NCI-H2081 treated with DMSO at 0.1 percent for 48 hours (cell line): ENCODE data around the gene STX5.
"Not testable (repeated sequence)": the region's sequence is repeated elsewhere in the genome, so short reads cannot be mapped to it uniquely, and the experiment has no call there.

Experiments used
- DNase-seq: peaks from one replicate; lab custom pipeline; 2025; lab: John Stamatoyannopoulos, UW

STX5 gene

GRCh38 chr11:62786318-62787004 is 45.4 kb downstream of the STX5 start:
- DNase-seq, result peak; percentile 16

DNA sequence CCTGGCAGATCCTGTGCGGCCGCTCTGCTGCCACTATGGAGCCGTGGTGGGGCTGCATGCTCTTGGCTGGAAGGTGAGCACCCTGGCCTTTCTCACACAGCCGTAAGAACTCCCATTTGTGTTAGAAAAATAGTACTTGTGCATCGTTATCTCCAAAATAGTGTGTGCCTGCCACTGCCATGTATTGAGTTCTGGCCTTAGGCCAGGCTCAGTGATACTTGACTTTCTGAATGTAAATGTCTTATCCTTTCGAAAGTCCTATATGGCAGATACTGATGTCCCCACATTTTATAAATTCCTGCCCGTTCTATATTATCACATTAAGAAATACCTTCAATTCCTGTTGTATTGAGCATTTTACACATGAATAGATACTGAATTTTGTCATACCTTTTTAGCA is 49.1 kb downstream of the STX5 start:
- DNase-seq, result no peak

- no peak for DNase-seq
Measured at GRCh38 chr11:62778441-62778840, 53.4 kb downstream of the STX5 start.

GRCh38 chr11:62777389-62777788 is 54.5 kb downstream of the STX5 start:
- no peak for DNase-seq

DNA sequence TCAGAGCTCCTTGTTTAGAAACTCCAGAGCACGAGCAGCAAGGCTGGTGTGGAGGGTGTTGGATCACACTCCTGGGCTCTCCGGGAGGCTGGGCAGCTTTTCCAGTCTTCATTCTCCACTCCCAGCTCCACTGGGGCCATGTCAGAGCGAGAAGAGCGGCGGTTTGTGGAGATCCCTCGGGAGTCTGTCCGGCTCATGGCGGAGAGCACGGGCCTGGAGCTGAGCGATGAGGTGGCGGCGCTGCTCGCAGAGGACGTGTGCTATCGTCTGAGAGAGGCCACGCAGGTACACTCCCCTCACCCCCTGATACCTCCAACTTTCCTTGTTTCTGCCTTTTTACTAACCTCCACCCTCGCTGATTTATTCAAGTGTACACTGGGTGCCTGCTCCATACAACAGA is 56.2 kb downstream of the STX5 start:
- no peak for DNase-seq

- DNase-seq, result no peak
Measured at GRCh38 chr11:62774407-62774806, 57.4 kb downstream of the STX5 start.

- peak; percentile 87 for DNase-seq
Measured at GRCh38 chr11:62771144-62772021, 60.5 kb downstream of the STX5 start, which contains the start of gene TAF6L. Gene TAF6L (plus strand): TSS chr11:62771396. CDS start chr11:62775784, 4,388 bp downstream.

DNA sequence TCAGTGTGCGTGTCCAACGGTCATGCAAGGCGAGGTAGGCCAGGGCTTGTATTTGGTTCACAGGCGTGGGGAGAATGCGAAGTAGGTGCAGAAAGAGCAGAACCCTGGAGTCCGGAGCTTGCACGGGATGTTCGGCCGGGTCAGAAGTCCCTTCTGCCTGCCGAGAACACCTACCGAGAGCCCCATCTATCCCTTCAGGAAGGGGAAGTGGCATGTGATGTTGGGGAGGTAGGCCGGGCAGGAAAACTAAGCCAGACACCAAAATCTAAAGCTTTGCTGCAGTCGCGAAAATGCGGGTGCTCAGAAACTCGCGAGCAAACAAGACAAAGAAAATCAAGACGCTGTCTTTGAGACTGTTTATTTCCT is 61.1 kb downstream of the STX5 start:
- DNase-seq, result no peak

DNA sequence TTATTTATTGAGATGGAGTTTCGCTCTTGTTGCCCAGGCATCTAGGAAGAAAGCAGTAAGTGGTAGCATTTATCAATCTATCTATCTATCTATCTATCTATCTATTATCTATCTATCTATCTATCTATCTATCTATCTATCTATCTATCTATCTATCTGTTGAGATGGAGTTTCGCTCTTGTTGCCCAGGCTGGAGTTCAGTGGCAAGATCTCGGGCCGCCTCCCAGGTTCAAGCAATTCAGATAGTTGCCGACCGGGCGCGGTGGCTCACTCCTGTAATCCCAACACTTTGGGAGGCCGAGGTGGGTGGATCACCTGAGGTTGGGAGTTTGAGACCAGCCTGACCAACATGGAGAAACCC is 71.0 kb downstream of the STX5 start:
- not testable (repeated sequence) for DNase-seq

DNA sequence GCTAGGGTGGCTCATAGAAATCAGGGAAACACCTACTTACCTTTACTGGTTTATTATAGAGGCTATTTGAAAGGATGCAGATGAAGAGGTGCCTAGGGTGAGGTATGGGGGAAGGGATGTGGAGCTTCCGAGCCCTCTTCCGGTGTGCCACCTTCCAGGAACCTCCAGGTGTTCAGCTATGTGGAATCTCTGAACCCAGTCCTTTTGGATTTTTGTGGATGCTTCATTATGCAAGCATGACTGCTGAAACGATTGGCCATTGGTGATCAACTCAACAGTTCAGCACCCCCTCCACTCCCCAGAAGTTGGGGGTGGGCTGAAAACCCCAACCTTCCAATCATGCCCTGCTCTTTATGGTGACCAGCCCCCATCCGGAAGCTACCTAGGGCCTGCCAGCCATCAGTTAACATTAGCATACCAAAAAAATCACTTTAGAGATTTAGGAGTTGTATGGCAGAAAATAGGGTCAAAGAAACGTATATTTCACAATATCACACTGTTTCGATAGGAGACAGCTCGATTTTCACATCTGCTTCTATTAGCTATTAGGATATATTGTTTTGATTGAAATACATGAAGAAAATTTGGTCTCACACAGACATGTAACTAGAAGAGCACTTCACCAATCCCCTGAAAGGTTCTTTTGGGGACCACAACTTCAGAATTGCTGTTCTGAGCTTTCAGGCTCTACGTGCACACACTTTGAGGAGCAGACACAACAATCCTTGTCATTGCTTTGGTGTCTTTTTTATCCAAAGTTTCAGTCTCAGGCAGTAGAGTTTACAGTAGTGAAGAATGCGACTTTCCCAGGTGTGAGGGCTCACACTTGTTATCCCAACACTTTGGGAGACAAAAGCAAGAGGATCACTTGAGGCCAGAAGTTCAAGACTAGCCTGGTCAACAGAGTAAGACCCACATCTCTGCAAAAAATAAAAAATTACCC is 73.7 kb downstream of the STX5 start:
- DNase-seq, result no peak
